GM23338 (cell line): ENCODE measurements around the gene RALGPS1.

Experiments used
- CREB1 ChIP-seq: fragments of 250-450 bp; sonication (Bioruptor Pico); IDR thresholded peaks from 2 replicates; pipeline ENCODE4 v1.5.0; 2020; ENCODE audit warnings: low read depth, mild to moderate bottlenecking, moderate library complexity
- JUNB ChIP-seq: IDR thresholded peaks from one replicate; pipeline ENCODE4 v1.6.1; 2016; ENCODE audit warnings: antibody characterized with exemption; ENCODE audit not compliant: unreplicated experiment
- TF ChIP-seq, protein P1 (sequence below), 2 experiments: fragments of 200-600 bp in 1 of 2; sonication (generic) in 1 of 2; conservative IDR thresholded peaks; 2 replicates each; pipeline versions ENCODE4 v1.5.1 to v1.6.1; 2016 to 2017; ENCODE audit warnings: antibody characterized with exemption in 2 of 2, low read depth in 2 of 2, mild to moderate bottlenecking in 2 of 2, moderate library complexity in 1 of 2

DNA sequence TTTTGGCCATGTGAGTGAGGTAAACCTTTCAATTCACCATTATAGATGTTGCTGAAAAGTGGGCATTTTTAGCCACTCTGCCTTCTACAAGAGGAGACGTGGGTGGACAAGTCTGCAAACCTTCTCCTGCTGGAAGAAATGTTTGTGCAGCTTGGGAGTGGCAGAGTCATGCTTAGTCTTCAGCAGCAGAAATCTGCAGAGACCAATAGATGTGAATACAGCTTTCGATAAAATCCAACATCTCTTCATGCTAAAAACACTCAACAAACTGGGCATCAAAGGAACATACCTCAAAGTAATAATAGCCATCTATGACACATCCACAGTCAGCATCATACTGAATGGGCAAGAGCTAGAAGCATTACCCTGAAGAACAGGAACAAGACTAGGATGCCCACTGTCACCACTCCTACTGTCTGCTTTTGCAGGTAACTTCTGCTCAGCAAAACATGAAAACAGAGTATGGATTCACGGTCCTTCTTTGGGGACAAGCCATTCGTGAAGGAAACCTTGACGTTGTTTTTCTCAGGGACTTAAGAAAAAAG lies 91.3 kb downstream of the RALGPS1 start:
- TF ChIP-seq JUNB (no peak), CREB1 (CRISPR knock-in tag) (no peak)
- TF ChIP-seq, protein P1, sequence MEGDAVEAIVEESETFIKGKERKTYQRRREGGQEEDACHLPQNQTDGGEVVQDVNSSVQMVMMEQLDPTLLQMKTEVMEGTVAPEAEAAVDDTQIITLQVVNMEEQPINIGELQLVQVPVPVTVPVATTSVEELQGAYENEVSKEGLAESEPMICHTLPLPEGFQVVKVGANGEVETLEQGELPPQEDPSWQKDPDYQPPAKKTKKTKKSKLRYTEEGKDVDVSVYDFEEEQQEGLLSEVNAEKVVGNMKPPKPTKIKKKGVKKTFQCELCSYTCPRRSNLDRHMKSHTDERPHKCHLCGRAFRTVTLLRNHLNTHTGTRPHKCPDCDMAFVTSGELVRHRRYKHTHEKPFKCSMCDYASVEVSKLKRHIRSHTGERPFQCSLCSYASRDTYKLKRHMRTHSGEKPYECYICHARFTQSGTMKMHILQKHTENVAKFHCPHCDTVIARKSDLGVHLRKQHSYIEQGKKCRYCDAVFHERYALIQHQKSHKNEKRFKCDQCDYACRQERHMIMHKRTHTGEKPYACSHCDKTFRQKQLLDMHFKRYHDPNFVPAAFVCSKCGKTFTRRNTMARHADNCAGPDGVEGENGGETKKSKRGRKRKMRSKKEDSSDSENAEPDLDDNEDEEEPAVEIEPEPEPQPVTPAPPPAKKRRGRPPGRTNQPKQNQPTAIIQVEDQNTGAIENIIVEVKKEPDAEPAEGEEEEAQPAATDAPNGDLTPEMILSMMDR (conservative IDR thresholded peaks at IDR 0.05; ENCODE audit: low read depth in 2 of 2), result no peak
